ENCODE data around the gene FCHSD2. TPM values are rescaled to one million over a fixed set of nuclear protein-coding genes. Genes with fewer than 3 reads are reported as not detected.

Gene FCHSD2
- total RNA-seq, 4 donors from 2014 or later: 5.7 to 16.8 (median 7.9) TPM

DNA sequence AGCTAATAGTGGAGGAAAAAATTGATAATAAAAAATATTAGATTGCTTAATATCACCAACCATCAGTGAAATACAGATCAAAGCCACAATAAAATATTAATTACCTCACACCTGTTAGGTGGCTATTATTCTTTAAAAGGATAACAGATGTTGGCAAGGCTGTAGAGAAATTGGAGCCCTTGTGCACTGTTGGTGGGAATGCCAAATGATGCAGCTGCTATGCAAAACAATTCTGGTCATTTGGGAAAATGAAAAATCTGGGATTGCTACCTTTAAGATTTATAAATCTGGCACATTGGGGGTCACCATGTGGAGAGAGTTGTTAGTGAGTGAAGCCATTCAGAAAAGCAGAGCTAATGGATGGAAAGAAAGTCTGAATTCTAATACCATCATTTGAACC is 143.4 kb downstream of the FCHSD2 start:
- no peak for DNase-seq (ENCODE audit: low spot score in 2 of 2)
- no peaks in the 10 kb centered on the region for H3K27me3 ChIP-seq
- H3K4me3 ChIP-seq: no peak overlapping the region
- no peaks in the 10 kb centered on the region for H3K36me3 ChIP-seq
- H3K27ac ChIP-seq: no peak overlapping the region
- no peaks in the 10 kb centered on the region for H3K4me1 ChIP-seq
- TF ChIP-seq EP300 (IDR thresholded peaks at IDR 0.05) (no peak), POLR2AphosphoS5 (IDR thresholded peaks at IDR 0.05) (no peak), POLR2A (IDR thresholded peaks at IDR 0.05) (no peak)
- TF ChIP-seq, protein P1, sequence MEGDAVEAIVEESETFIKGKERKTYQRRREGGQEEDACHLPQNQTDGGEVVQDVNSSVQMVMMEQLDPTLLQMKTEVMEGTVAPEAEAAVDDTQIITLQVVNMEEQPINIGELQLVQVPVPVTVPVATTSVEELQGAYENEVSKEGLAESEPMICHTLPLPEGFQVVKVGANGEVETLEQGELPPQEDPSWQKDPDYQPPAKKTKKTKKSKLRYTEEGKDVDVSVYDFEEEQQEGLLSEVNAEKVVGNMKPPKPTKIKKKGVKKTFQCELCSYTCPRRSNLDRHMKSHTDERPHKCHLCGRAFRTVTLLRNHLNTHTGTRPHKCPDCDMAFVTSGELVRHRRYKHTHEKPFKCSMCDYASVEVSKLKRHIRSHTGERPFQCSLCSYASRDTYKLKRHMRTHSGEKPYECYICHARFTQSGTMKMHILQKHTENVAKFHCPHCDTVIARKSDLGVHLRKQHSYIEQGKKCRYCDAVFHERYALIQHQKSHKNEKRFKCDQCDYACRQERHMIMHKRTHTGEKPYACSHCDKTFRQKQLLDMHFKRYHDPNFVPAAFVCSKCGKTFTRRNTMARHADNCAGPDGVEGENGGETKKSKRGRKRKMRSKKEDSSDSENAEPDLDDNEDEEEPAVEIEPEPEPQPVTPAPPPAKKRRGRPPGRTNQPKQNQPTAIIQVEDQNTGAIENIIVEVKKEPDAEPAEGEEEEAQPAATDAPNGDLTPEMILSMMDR (IDR thresholded peaks at IDR 0.05): no peak
- no peaks in the 10 kb centered on the region for H3K9me3 ChIP-seq

DNA sequence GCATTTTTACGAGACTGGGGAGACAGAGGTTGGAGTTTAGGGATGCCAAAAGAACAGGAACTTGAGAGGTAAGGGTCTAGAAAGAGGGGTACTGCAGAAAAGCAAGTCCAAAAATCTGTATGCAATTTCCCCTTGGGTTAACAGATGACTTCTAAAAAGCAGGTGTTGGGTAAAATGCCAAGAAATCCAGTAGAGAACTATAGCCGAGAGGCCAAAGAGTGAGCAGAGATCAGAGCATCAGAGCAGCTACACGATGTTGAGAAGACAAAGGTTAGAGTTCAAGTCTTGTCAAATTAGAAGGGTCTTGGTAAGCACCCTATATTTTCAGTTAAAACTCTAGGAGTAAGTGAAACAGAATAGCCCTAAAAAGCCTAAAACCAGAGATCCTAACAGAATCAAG is 145.2 kb downstream of the FCHSD2 start:
- H3K4me3 ChIP-seq: no peak overlapping the region
- DNase-seq (ENCODE audit: low spot score in 2 of 2): no peak
- H3K36me3 ChIP-seq: no peaks in the 10 kb centered on the region
- WGBS: 38% methylated on average over 3 of the region's 3 CpGs
- H3K4me1 ChIP-seq: no peaks in the 10 kb centered on the region
- H3K27ac ChIP-seq: no peak overlapping the region
- no peaks in the 10 kb centered on the region for H3K27me3 ChIP-seq
- no peaks in the 10 kb centered on the region for H3K9me3 ChIP-seq
- TF ChIP-seq, protein P1 (IDR thresholded peaks at IDR 0.05): no peak
- TF ChIP-seq EP300 (IDR thresholded peaks at IDR 0.05) (no peak), POLR2AphosphoS5 (IDR thresholded peaks at IDR 0.05) (no peak), POLR2A (IDR thresholded peaks at IDR 0.05) (no peak)

DNA sequence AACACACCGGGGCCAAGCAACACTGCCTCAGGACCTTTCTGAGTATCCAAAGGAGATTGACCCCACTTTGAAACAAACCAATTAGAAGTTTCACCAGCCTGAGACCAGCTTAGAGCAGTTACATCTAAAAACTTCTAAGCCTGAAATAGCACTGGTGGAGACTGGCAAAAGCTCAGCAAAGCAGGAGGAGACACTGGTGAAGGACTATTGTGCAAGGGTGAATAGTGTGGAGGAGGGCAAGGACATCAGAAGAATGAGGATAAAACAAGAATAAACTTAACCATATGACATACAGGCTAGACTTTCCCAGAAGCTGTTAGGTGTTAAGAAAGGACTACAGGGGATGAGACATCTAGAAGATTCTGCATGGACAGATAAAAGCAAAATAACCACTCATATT is 152.4 kb downstream of the FCHSD2 start:
- no peaks in the 10 kb centered on the region for H3K36me3 ChIP-seq
- H3K9me3 ChIP-seq: no peaks in the 10 kb centered on the region
- no peaks in the 10 kb centered on the region for H3K4me1 ChIP-seq
- 0% methylated on average over 1 of the region's 1 CpG for WGBS
- H3K27me3 ChIP-seq: no peaks in the 10 kb centered on the region
- no peak overlapping the region for H3K27ac ChIP-seq
- DNase-seq (ENCODE audit: low spot score in 2 of 2): no peak
- H3K4me3 ChIP-seq: no peak overlapping the region
- TF ChIP-seq, protein P1 (IDR thresholded peaks at IDR 0.05): no peak
- TF ChIP-seq POLR2A (IDR thresholded peaks at IDR 0.05) (no peak), POLR2AphosphoS5 (IDR thresholded peaks at IDR 0.05) (no peak), EP300 (IDR thresholded peaks at IDR 0.05) (no peak)

DNA sequence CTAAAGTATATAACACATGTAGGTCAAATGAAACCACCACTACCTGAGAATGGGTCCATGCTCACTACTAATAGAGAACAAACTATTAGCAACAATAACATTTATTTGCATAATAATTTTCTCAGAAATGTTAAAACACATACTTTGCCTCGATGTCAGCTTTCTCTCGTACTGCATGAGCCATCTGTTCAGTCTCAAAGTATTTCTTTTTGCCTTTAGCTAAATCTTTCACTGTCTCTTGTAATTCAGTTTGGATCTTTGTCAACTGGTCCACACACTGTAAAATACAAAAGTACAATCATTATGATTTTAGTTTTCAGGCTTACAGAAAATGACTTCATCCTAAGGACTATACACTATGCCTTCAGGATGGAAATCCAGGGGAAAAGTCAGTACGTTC is 153.3 kb downstream of the FCHSD2 start:
- H3K9me3 ChIP-seq: no peaks in the 10 kb centered on the region
- no peaks in the 10 kb centered on the region for H3K4me1 ChIP-seq
- DNase-seq (ENCODE audit: low spot score in 2 of 2): no peak
- no peak overlapping the region for H3K27ac ChIP-seq
- no peaks in the 10 kb centered on the region for H3K27me3 ChIP-seq
- TF ChIP-seq, protein P1 (IDR thresholded peaks at IDR 0.05): no peak
- TF ChIP-seq EP300 (IDR thresholded peaks at IDR 0.05) (no peak), POLR2A (IDR thresholded peaks at IDR 0.05) (no peak), POLR2AphosphoS5 (IDR thresholded peaks at IDR 0.05) (no peak)
- H3K4me3 ChIP-seq: no peak overlapping the region
- WGBS: 84% methylated on average over 3 of the region's 3 CpGs
- H3K36me3 ChIP-seq: peaks cover 4% of the 10 kb centered on the region

DNA sequence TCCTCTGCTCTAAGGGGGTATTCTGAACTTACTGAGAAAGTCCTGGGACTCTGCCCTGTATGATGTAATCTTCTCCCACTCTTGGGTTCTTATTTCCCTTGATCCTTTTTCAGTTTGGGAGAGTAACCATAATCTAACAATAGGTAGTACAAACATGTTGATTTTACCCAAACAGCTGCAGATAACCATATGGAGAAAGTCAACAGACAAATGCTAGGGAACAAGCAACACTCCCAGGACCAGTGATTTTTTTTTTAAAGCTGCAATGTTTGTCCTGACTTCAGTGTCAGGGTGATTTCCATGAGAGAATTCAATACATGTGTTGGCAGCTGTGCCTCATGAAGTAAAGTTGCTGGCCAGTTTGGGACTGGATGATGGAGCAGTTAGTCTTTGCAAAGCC is 156.5 kb downstream of the FCHSD2 start:
- H3K4me3 ChIP-seq: no peak overlapping the region
- no peak overlapping the region for H3K27ac ChIP-seq
- H3K36me3 ChIP-seq: peaks cover 5% of the 10 kb centered on the region
- H3K9me3 ChIP-seq: no peaks in the 10 kb centered on the region
- no peaks in the 10 kb centered on the region for H3K4me1 ChIP-seq
- H3K27me3 ChIP-seq: no peaks in the 10 kb centered on the region
- TF ChIP-seq, protein P1 (IDR thresholded peaks at IDR 0.05): no peak
- TF ChIP-seq POLR2A (IDR thresholded peaks at IDR 0.05): no peak
- TF ChIP-seq EP300 (IDR thresholded peaks at IDR 0.05): no peak
- TF ChIP-seq POLR2AphosphoS5 (IDR thresholded peaks at IDR 0.05): no peak
- DNase-seq (ENCODE audit: low spot score in 2 of 2): no peak

Measured in suprapubic skin (tissue), 4 donors.